HG02852 (cell line): ENCODE measurements around the gene RNGTT.
"Not testable (repeated sequence)": the region's sequence is repeated elsewhere in the genome, so short reads cannot be mapped to it uniquely, and the experiment has no call there.

Experiments used
- ATAC-seq: cut with Tn5 transposase; IDR thresholded peaks from one replicate; pipeline ENCODE4 v1.9.1; 2021; ENCODE audit warnings: mild to moderate bottlenecking, moderate library complexity; ENCODE audit not compliant: unreplicated experiment

RNGTT gene

GRCh38 chr6:88963139-88964090, at the start of gene RNGTT:
TSS of gene RNGTT (minus strand) at chr6:88963618. CDS start at chr6:88963409, 209 bp downstream.
- ATAC-seq = peak; percentile 97

DNA sequence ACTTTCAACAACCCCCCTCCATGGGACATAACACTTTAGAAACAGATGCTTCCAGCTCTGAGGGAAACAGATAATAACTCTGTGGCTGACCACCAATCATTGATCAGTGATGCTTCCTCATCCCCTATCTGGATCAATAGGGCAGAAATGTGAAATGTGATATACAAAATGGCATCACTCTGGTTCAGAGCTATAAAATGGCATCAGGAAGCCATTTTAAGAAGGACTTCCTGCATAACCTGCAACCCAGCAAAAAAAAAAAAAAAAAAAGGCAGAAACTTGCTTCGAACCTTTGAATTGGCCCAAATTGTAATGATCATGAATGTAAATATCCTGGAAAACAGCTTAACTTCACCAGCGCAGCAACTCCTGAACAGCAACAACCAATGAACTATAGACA, 48.0 kb upstream of the RNGTT start:
- no peak for ATAC-seq

- ATAC-seq = no peak
Observed at GRCh38 chr6:89010825-89011224, 47.4 kb upstream of the RNGTT start.

- ATAC-seq = no peak
Observed at GRCh38 chr6:89009624-89010059, 46.2 kb upstream of the RNGTT start.

- no peak for ATAC-seq
Observed at GRCh38 chr6:89008815-89009374, 45.5 kb upstream of the RNGTT start.

GRCh38 chr6:89008001-89008814, 44.8 kb upstream of the RNGTT start:
- ATAC-seq = no peak

DNA sequence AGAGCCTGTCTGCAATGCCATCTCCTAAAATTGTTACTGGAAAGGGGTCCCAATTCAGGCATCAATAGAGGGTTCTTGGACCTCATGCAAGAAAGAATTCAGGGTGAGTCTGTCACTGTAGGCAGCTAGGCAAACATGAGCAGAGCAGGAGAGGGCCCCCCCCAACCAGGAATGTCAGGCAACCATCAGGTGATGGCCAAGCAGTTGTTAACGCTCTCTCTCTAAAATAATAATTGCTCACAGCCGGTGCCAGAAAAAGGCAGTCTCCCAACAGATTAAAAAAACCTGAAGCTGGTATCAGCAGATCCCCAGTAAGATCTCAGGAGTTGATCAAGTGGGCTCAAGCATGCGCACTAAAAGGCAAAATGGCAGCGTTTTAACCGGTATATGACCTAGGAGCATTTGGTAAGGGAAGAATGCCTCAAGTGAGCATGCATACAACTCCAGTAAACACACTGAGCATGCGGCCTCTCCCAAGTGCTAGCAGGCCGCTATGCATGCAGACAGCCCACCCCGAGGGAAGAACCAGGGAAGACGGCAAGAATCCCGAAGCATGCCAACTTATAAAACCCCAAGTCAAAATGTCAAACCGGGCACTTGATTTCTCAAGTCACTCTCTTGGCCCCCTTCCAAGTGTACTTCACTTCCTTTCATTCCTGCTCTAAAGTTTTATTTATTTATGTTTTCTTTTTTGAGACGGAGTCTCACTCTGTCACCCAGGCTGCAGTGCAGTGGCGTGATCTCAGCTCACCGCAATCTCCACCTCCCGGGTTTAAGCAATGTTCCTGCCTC, 44.0 kb upstream of the RNGTT start:
- no peak for ATAC-seq

GRCh38 chr6:89002523-89002922, 39.1 kb upstream of the RNGTT start:
- ATAC-seq = no peak

GRCh38 chr6:88997327-88997726, 33.9 kb upstream of the RNGTT start:
- ATAC-seq = no peak

DNA sequence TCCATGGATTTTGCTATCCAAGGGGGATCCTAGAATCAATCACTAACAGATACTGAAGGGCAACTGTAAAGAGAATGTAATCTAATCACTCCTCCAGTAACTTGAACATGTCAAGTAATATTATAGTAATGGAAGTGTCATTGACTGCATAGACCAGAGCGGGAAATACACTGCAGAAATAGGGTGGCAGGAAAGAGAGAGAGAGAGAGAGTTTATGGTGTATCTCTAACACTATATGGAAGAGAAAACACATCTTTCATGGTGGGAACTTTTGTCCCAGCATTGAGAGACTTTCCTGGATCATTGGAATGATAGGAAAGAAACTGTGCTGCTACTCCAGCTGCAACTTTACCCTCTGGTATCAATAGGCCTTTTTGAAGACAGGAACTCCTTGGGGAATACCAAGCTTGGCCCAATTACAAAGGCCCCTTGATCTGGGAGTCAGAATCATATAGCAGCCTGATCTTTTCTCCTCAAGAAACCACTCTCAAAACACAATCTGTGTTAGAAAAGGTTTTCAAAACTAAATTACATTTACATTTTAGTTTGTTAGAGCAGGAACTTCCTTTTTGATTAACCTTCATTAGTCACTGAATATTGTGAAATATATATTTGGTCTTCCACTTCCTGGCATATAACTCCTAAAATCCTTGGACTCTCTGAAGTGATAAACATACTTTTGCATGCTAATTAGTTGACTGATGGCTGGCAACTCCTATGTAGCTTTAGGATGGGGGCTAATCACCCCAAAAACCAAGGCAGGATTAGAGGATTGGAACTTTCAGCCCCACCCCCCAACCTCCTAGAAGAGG, 29.5 kb upstream of the RNGTT start:
- no peak for ATAC-seq

DNA sequence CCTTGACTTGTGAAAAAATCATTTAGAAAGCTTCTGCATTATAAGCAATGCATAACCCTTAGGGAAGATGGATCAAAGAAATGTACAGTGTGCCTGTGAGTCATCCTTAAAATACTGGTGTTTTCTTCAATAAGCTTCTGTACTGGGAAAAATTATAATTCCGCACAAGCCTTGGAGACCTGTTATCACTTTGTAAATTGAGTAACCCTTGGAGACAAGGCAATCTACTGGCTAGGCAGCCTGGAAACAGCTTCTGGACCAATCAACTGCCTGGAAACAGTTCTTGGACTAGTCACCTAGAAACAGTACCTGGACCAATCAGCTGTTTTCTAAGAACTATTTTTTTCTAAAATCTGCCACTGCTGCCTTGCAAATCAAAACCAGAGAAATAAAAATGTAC, 25.8 kb upstream of the RNGTT start:
- no peak for ATAC-seq

GRCh38 chr6:88987922-88988321, 24.5 kb upstream of the RNGTT start:
- no peak for ATAC-seq

- ATAC-seq = no peak
Observed at GRCh38 chr6:88985901-88986300, 22.5 kb upstream of the RNGTT start.

- no peak for ATAC-seq
Observed at GRCh38 chr6:88984606-88985005, 21.2 kb upstream of the RNGTT start.

- ATAC-seq = no peak
Observed at GRCh38 chr6:88984152-88984551, 20.7 kb upstream of the RNGTT start.

DNA sequence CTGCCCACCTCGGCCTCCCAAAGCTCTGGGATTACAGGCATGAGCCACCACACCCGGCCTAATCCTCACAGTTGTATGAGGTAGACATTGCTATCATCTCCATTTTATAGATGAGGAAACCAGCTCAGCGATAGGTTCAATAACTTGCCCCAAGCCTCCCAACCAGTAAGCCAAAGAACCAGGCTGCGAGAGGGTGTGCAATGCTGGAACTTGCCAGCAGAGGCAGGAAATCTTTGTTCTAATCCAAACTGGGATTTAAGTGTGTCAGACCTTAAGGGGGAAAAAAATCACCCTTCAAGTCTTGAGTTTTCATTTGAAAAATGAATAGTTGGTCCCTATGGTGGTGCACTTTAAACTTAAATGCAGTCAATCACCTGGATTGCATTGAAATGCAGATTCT, 20.1 kb upstream of the RNGTT start:
- no peak for ATAC-seq

DNA sequence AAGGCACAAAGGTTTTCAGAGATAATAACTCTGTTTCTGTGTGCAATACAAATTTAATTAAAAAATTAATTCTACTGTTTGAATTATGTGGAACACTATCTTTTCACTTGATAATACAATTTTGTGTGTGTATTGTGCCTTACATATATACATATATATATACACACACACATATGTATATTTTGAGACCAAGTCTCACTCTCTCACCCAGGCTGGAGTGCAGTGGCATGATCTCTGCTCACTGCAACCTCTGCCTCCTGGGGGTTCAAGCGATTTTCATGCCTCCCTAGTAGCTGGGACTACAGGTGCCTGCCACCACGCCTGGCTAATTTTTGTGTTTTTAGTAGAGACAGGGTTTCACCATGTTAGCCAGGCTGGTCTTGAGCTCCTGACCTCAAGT, 19.7 kb upstream of the RNGTT start:
- ATAC-seq = not testable (repeated sequence)

GRCh38 chr6:88982720-88983119, 19.3 kb upstream of the RNGTT start:
- no peak for ATAC-seq

GRCh38 chr6:88975369-88975768, 12.0 kb upstream of the RNGTT start:
- no peak for ATAC-seq
